Spinal cord (tissue), 10 donors: Measurements from ENCODE around the gene CX3CL1. TPM values are rescaled to one million over a fixed set of nuclear protein-coding genes. Genes with fewer than 3 reads are reported as not detected.

Experiments
- DNase-seq, 6 donors: peaks; one replicate each; pipeline versions ENCODE4 v3.0.0 to v3.0.0-alpha.2; 2013 to 2015; ENCODE audit warnings: low spot score in 6 of 6, low read depth in 4 of 6
- H3K27ac ChIP-seq: one replicate; pipeline ENCODE4 v1.5.1; 2013; ENCODE audit warnings: low read depth, low read length, control low read depth
- H3K27me3 ChIP-seq: one replicate; pipeline ENCODE4 v1.6.1; 2013; ENCODE audit warnings: low read length; ENCODE audit not compliant: control insufficient read depth, insufficient read depth
- H3K36me3 ChIP-seq: one replicate; pipeline ENCODE4 v1.6.1; 2013; ENCODE audit warnings: low read length; ENCODE audit not compliant: control insufficient read depth, insufficient read depth
- H3K4me1 ChIP-seq: one replicate; pipeline ENCODE4 v1.6.1; 2013; ENCODE audit warnings: low read length; ENCODE audit not compliant: control insufficient read depth, insufficient read depth
- H3K4me3 ChIP-seq: one replicate; pipeline ENCODE4 v1.5.1; 2013; ENCODE audit warnings: low read depth, low read length, control low read depth
- H3K9me3 ChIP-seq: one replicate; pipeline ENCODE4 v1.6.1; 2013; ENCODE audit warnings: low read length; ENCODE audit not compliant: control insufficient read depth, insufficient read depth
- WGBS: methylation state at CpG from one replicate; pipeline ENCODE4 v1.1.5; 2013; ENCODE audit warnings: missing lambda C conversion rate; ENCODE audit not compliant: insufficient coverage; 5-methylcytosine and 5-hydroxymethylcytosine counted together
- polyA plus RNA-seq, 2 donors: library from polyadenylated mRNA; unstranded; fragments of 120-200 nt; gene quantifications; one replicate each; pipeline ENCODE4 v1.2.1, GENCODE V29; 2013; ENCODE audit not compliant: insufficient read length in 2 of 2
- small RNA-seq: library from RNA; depleted of rRNA; stranded (forward); fragments of <200 nt; gene quantifications from one replicate; pipeline ENCODE3, GENCODE V24; 2014; ENCODE audit warnings: low replicate concordance
- total RNA-seq, 2 donors: library from RNA; depleted of rRNA in 1 of 2; stranded (reverse); fragments of 120-200 nt in 1 of 2; fragments of >200 nt in 1 of 2; gene quantifications; one replicate each; pipeline versions ENCODE4 v1.2.3 to v1.2.4, GENCODE V29; 2013 to 2014
- donor health status: healthy.

The CX3CL1 gene
- total and polyA plus RNA-seq, 4 donors = 15.5 to 49.5 (median 33.7) TPM

DNA sequence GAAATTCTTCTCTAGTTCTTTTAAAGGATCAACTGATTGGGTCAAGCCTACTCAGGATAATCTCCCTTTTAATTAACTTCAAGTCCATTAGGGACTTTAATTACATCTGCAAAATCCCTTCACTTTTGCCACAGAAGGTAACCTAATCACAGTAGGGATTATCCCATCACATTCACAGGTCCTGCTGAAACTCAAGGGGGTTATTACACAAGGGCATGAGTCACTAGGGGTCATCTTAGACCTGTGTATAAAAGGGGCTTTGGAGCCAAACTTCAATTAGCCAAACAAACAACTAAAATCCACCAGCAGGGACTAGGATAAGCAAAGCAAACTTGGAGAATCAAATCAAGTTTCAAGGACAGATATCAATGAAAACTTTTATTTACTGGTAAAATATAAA, 55.5 kb downstream of the CX3CL1 start:
- no peaks in the 10 kb centered on the region for H3K4me1 ChIP-seq
- no peak overlapping the region for H3K27ac ChIP-seq
- DNase-seq = no peak
- no peaks in the 10 kb centered on the region for H3K9me3 ChIP-seq
- no peak overlapping the region for H3K4me3 ChIP-seq
- H3K27me3 ChIP-seq = no peaks in the 10 kb centered on the region
- peaks cover 52% of the 10 kb centered on the region for H3K36me3 ChIP-seq

DNA sequence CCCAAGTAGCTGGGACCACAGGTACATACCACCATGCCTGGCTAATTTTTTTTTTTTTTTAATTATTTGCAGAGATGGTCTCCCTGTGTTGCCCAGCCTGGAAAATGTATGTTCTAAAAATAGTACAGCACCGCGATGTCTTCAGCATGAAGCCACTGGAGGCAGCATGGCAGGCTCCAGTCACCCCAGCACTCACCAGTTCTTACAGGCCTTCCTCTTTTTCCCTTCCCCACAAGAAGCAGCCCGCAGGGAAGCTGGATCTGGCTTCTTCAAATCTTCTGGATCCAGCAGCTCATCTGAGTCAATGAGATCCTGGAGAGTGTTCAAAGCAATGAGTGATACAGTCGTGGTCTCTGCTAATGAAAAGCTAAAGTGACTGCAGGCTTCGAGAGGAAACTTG, 58.7 kb downstream of the CX3CL1 start:
- no peaks in the 10 kb centered on the region for H3K27me3 ChIP-seq
- DNase-seq = no peak
- no peak overlapping the region for H3K4me3 ChIP-seq
- no peaks in the 10 kb centered on the region for H3K9me3 ChIP-seq
- H3K36me3 ChIP-seq = peaks cover 74% of the 10 kb centered on the region
- 93% methylated on average over 5 of the region's 5 CpGs for WGBS
- H3K27ac ChIP-seq = no peak overlapping the region
- no peaks in the 10 kb centered on the region for H3K4me1 ChIP-seq

DNA sequence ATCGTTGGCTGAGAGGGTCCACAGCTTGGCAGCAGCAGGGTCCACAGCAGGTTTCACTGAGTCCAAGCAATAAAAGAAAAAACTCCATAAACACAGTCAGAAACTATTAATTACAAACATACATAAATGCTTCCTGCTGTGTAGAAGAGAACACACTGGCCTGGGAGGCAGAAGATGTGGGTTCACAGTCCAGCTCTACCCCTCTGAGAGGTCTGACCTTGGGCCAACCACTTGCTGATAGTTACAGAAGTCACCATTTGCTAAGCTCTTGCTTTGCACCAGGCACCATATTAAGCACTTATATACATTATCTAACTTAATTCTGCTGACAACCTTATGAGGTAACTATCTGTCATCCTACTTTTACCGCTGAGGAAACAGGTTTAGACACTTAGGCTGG, 60.2 kb downstream of the CX3CL1 start:
- no peaks in the 10 kb centered on the region for H3K4me1 ChIP-seq
- H3K4me3 ChIP-seq = no peak overlapping the region
- no peak overlapping the region for H3K27ac ChIP-seq
- no peaks in the 10 kb centered on the region for H3K27me3 ChIP-seq
- peaks cover 73% of the 10 kb centered on the region for H3K36me3 ChIP-seq
- WGBS = 85% methylated on average over 2 of the region's 2 CpGs
- DNase-seq = no peak
- no peaks in the 10 kb centered on the region for H3K9me3 ChIP-seq

DNA sequence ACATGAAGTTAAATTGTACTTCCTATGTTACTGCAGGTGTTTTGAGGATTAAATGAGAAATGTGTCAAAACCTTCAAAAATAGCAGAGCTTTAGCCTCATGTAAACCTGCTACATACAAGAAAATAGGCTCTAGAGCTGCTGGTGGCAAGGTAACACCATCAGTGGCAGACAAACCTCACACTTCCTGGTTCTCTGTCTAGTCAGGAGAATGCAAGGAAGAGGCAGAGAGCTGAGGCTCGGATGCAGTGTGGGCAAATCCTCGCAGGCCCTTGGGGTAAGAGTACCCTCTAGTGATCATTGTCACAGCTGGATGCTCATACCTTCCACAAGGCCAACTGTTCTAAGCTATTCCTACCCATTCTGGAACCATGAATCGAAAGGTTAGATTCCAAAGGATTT, 60.7 kb downstream of the CX3CL1 start:
- Histone ChIP-seq H3K36me3 (peaks cover 76% of the 10 kb centered on the region), H3K4me1 (no peaks in the 10 kb centered on the region), H3K27me3 (no peaks in the 10 kb centered on the region), H3K27ac (no peak overlapping the region), H3K4me3 (no peak overlapping the region), H3K9me3 (no peaks in the 10 kb centered on the region)
- WGBS = 90% methylated on average over 2 of the region's 3 CpGs
- no peak for DNase-seq

- DNase-seq = no peak
- Histone ChIP-seq H3K4me3 (no peak overlapping the region), H3K9me3 (no peaks in the 10 kb centered on the region), H3K27ac (no peak overlapping the region), H3K27me3 (no peaks in the 10 kb centered on the region), H3K36me3 (peaks cover 69% of the 10 kb centered on the region), H3K4me1 (no peaks in the 10 kb centered on the region)
- no CpG with 5 or more reads among the region's 2 CpGs for whole genome bisulfite sequencing
Measured at GRCh38 chr16:57434003-57434402, 61.7 kb downstream of the CX3CL1 start.

Small RNA genes within 50 kb of the gene (small RNA-seq; reads per million reads assigned to genes)
- not detected for gene AC108081.1

Other genes with a start within 250 kb of the CX3CL1 start
- gene PSME3IP1, start 186.5 kb upstream of the CX3CL1 start, total RNA-seq = 10 to 100 TPM; 70.7 to 94.3 TPM
- 100 to 1,000 TPM; 151 to 172 TPM for gene PSME3IP1, start 186.5 kb upstream of the CX3CL1 start, polyA plus RNA-seq
- 10 to 100 TPM; 53.2 to 67.7 TPM for gene RSPRY1, start 186.2 kb upstream of the CX3CL1 start, total RNA-seq
- 10 to 100 TPM; 41.2 to 44.9 TPM for gene RSPRY1, start 186.2 kb upstream of the CX3CL1 start, polyA plus RNA-seq
- gene ARL2BP, start 127.2 kb upstream of the CX3CL1 start, total RNA-seq = 10 to 100 TPM; 75.1 to 77.9 TPM
- 10 to 100 TPM; 74.7 to 79.3 TPM for gene ARL2BP, start 127.2 kb upstream of the CX3CL1 start, polyA plus RNA-seq
- gene PLLP, start 87.8 kb upstream of the CX3CL1 start, total RNA-seq = 10 to 100 TPM; 19.1 to 20.9 TPM
- 10 to 100 TPM; 37.6 to 38.1 TPM for gene PLLP, start 87.8 kb upstream of the CX3CL1 start, polyA plus RNA-seq
- under 1 TPM in 1 of 2 donors, not detected in 1; 0.10 TPM for gene CCL22, start 13.7 kb upstream of the CX3CL1 start, total RNA-seq
- gene CCL22, start 13.7 kb upstream of the CX3CL1 start, polyA plus RNA-seq = under 1 TPM in 1 of 2 donors, not detected in 1; 0.14 TPM
- gene CCL17, start 32.3 kb downstream of the CX3CL1 start, total RNA-seq = not detected
- not detected for gene CCL17, start 32.3 kb downstream of the CX3CL1 start, polyA plus RNA-seq
- gene CIAPIN1, start 74.9 kb downstream of the CX3CL1 start, total RNA-seq = 10 to 100 TPM; 62.9 to 67.6 TPM
- 100 to 1,000 TPM in 1 of 2 donors, 10 to 100 TPM in 1; 99.2 to 102 TPM for gene CIAPIN1, start 74.9 kb downstream of the CX3CL1 start, polyA plus RNA-seq
- 10 to 100 TPM; 35.2 to 79.2 TPM for gene COQ9, start 75.0 kb downstream of the CX3CL1 start, total RNA-seq
- 10 to 100 TPM; 69.2 to 75.6 TPM for gene COQ9, start 75.0 kb downstream of the CX3CL1 start, polyA plus RNA-seq
- 10 to 100 TPM; 77.6 to 81.8 TPM for gene POLR2C, start 90.2 kb downstream of the CX3CL1 start, total RNA-seq
- 10 to 100 TPM; 60.6 to 70.5 TPM for gene POLR2C, start 90.2 kb downstream of the CX3CL1 start, polyA plus RNA-seq
- 10 to 100 TPM; 23.0 to 25.3 TPM for gene DOK4, start 114.0 kb downstream of the CX3CL1 start, total RNA-seq
- gene DOK4, start 114.0 kb downstream of the CX3CL1 start, polyA plus RNA-seq = 10 to 100 TPM; 61.7 to 62.8 TPM
- 10 to 100 TPM in 1 of 2 donors, 1 to 10 TPM in 1; 4.4 to 17.7 TPM for gene CCDC102A, start 164.1 kb downstream of the CX3CL1 start, total RNA-seq
- gene CCDC102A, start 164.1 kb downstream of the CX3CL1 start, polyA plus RNA-seq = 1 to 10 TPM; 6.7 to 7.2 TPM
- gene ADGRG5, start 170.2 kb downstream of the CX3CL1 start, total RNA-seq = 1 to 10 TPM in 1 of 2 donors, under 1 TPM in 1; 0.44 to 1.2 TPM
- 1 to 10 TPM; 1.1 to 1.7 TPM for gene ADGRG5, start 170.2 kb downstream of the CX3CL1 start, polyA plus RNA-seq